Naive thymus-derived CD8-positive, alpha-beta T cell (primary cell): ENCODE measurements around the gene NRG4. TPM values are rescaled to one million over a fixed set of nuclear protein-coding genes. Genes with fewer than 3 reads are reported as not detected.
A peak's percentile ranks its signal among the peaks of the same experiment; 100 is the strongest.

ENCODE experiments used
- ATAC-seq, 2 donors: fragments of 150-1000 bp; cut with Tn5 transposase in 1 of 2; sonication (Bioruptor Pico), chemical (Tn5 transposase) in 1 of 2; 1 replicate in 1 of 2; 2 replicates in 1 of 2; pipeline ENCODE4 v1.10.0; 2021; ENCODE audit warnings: mild to moderate bottlenecking in 2 of 2, moderate library complexity in 2 of 2
- POLR2A ChIA-PET: fragments of 350-600 bp; sonication (Branson Sonifier 250); formaldehyde crosslinking; loops from one replicate; lab custom pipeline; 2021; ENCODE audit warnings: antibody characterized with exemption; lab: Charles Lee
- DNase-seq, 10 donors: peaks; one replicate each; pipeline versions ENCODE4 v3.0.0 to v3.0.0-alpha.2; 2020 to 2022
- H3K27ac Mint-ChIP-seq, 10 donors: one replicate each; pipeline ENCODE4 v1.8.0; 2020 to 2022; ENCODE audit warnings: mild to moderate bottlenecking in 10 of 10, mixed read lengths in 10 of 10, moderate library complexity in 4 of 10, inconsistent platforms in 1 of 10
- H3K27me3 Mint-ChIP-seq, 5 donors: one replicate each; pipeline ENCODE4 v1.8.0; 2021 to 2022; ENCODE audit warnings: mixed read lengths in 5 of 5
- H3K36me3 Mint-ChIP-seq, 3 donors: one replicate each; pipeline ENCODE4 v1.8.0; 2020 to 2022; ENCODE audit warnings: mixed read lengths in 3 of 3, mild to moderate bottlenecking in 2 of 3, inconsistent platforms in 1 of 3
- H3K4me1 Mint-ChIP-seq, 4 donors: one replicate each; pipeline ENCODE4 v1.8.0; 2021 to 2022; ENCODE audit warnings: mixed read lengths in 4 of 4
- H3K4me3 Mint-ChIP-seq, 10 donors: one replicate each; pipeline ENCODE4 v1.8.0; 2020 to 2022; ENCODE audit warnings: mild to moderate bottlenecking in 10 of 10, mixed read lengths in 10 of 10, moderate library complexity in 6 of 10, inconsistent platforms in 1 of 10
- H3K9me3 Mint-ChIP-seq, 9 donors: one replicate each; pipeline ENCODE4 v1.8.0; 2020 to 2022; ENCODE audit warnings: mixed read lengths in 9 of 9, mild to moderate bottlenecking in 3 of 9, inconsistent platforms in 1 of 9, moderate library complexity in 1 of 9
- polyA plus RNA-seq, 3 donors: library from polyadenylated mRNA; unstranded; fragments of 300-500 nt; fragmentation: Illumina TruSeq; gene quantifications; one replicate each; pipeline ENCODE4 v1.2.3, GENCODE V29; 2021
- total RNA-seq, 8 experiments: library from RNA in 2 of 8; stranded (reverse) in 2 of 8; gene quantifications; one replicate each; pipeline ENCODE4 v1.2.3 and lab custom pipeline; 2021 to 2026

The NRG4 gene
- total and polyA plus RNA-seq, 5 experiments from 2014 or later = not detected

DNA sequence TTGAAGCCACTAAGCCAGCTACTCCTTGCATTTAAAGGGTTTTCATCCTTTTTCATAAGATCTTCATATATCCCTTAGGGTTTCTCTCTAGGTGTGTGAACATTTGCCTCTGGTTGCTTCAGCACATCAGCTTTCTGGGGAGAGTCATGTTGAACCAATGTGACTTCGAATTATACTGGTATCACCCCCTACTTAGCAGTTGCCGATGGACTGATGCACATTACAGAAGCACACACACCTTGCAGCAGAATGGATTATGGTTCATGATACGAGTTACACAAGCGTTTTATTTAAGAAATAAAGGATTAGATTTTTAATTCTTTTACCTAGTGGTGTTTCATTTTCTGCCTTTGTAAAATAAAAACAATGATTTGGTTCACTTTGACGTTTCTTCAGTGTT, 69.0 kb downstream of the NRG4 start:
- Mint-ChIP-seq H3K27ac (no peak overlapping the region), H3K9me3 (peaks cover 0 to 29% (median 12%) of the 10 kb centered on the region in 9 donors), H3K36me3 (peaks cover under 1 to 10% (median 3%) of the 10 kb centered on the region in 3 donors), H3K4me3 (no peak overlapping the region), H3K4me1 (peaks cover 0 to 2% (median 0%) of the 10 kb centered on the region in 4 donors), H3K27me3 (peaks cover 0 to 13% (median 6%) of the 10 kb centered on the region in 5 donors)
- POLR2A ChIA-PET = no interaction called here
- ATAC-seq (no peak), DNase-seq (no peak)

DNA sequence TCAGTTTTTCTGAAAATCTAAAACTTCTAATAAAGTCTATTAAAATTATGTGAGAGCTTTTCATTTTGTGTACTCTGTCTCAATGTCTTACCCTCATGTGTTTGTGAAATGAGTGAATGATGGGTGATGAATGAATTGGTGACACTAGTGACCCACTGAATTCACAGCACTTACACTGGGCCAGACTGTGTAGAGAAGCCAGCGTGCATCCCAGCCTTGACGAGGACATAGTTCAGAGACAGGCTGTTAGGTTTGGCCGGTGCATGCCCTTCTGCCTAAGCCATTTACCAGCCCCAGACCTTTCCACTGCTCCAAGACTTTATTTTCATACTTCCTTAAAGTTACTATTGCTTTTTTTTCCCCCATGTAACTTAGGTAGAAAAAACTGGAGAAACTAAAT, 69.8 kb downstream of the NRG4 start:
- Mint-ChIP-seq H3K36me3 (peaks cover 7 to 17% (median 11%) of the 10 kb centered on the region in 3 donors), H3K4me3 (no peak overlapping the region), H3K27ac (no peak overlapping the region), H3K4me1 (peaks cover 0 to 2% (median 0%) of the 10 kb centered on the region in 4 donors), H3K9me3 (peaks cover 0 to 36% (median 14%) of the 10 kb centered on the region in 9 donors), H3K27me3 (peaks cover 0 to 11% (median 4%) of the 10 kb centered on the region in 5 donors)
- no peak for ATAC-seq
- DNase-seq = no peak
- POLR2A ChIA-PET = no interaction called here

- H3K27ac Mint-ChIP-seq = no peak overlapping the region
- peaks cover 12 to 39% (median 26%) of the 10 kb centered on the region in 4 donors for H3K4me1 Mint-ChIP-seq
- no peaks in the 10 kb centered on the region for H3K9me3 Mint-ChIP-seq
- ATAC-seq = no peak
- no peaks in the 10 kb centered on the region for H3K27me3 Mint-ChIP-seq
- H3K4me3 Mint-ChIP-seq = no peak overlapping the region
- H3K36me3 Mint-ChIP-seq = peaks cover 18 to 74% (median 36%) of the 10 kb centered on the region in 3 donors
- POLR2A ChIA-PET = no interaction called here
- DNase-seq = no peak
These were observed 81.4 kb downstream of the NRG4 start for GRCh38 chr15:75930866-75931265.

DNA sequence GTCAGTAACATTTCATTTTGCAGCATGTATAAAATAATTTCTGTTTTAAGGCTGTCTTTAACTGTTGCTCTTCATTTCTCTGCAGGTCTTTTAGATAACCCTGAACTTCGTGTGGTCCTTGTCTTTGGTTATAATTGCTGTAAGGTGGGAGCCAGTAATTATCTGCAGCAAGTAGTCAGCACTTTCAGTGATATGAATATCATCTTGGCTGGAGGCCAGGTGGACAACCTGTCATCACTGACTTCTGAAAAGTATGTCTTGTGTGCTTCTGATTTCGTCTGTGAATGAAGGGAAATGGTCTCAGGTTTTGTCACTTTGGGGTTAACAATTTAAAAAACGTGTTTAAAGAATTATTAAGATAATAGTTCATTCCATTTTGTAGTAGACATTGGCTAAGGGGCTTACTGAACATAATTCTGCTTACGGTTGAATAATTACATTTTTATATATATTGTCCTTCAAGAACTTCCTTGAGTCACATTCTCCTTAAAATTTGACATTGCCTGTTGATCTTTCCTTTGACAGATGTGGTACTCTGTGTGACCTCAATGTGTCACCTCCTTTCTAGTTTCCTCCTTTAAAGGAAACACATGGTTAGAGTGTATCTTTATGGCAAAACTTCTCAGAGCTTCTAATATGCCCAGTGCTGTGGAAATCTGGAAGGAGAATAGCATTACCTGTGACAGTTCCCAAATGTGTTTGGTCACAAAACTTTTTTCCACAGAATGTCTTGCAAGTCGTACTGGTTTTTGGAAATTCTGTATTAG, 82.2 kb downstream of the NRG4 start:
- H3K36me3 Mint-ChIP-seq = peaks cover 13 to 75% (median 32%) of the 10 kb centered on the region in 3 donors
- H3K27ac Mint-ChIP-seq = peak overlapping the region in 1 of 10 donors; percentile 3
- ATAC-seq (peak in 1 of 2 donors; percentile 33), DNase-seq (no peak)
- H3K4me1 Mint-ChIP-seq = peaks cover 17 to 45% (median 31%) of the 10 kb centered on the region in 4 donors
- H3K4me3 Mint-ChIP-seq = no peak overlapping the region
- POLR2A ChIA-PET = no interaction called here
- no peaks in the 10 kb centered on the region for H3K9me3 Mint-ChIP-seq
- H3K27me3 Mint-ChIP-seq = no peaks in the 10 kb centered on the region

GRCh38 chr15:75928680-75929608, 83.3 kb downstream of the NRG4 start:
- no peak overlapping the region for H3K4me3 Mint-ChIP-seq
- H3K27me3 Mint-ChIP-seq = no peaks in the 10 kb centered on the region
- DNase-seq = no peak
- ATAC-seq = no peak
- H3K36me3 Mint-ChIP-seq = peaks cover 13 to 74% (median 26%) of the 10 kb centered on the region in 3 donors
- POLR2A ChIA-PET = no interaction called here
- H3K9me3 Mint-ChIP-seq = no peaks in the 10 kb centered on the region
- peak overlapping the region in 1 of 10 donors; percentile 12 for H3K27ac Mint-ChIP-seq
- peaks cover 18 to 52% (median 37%) of the 10 kb centered on the region in 4 donors for H3K4me1 Mint-ChIP-seq

DNA sequence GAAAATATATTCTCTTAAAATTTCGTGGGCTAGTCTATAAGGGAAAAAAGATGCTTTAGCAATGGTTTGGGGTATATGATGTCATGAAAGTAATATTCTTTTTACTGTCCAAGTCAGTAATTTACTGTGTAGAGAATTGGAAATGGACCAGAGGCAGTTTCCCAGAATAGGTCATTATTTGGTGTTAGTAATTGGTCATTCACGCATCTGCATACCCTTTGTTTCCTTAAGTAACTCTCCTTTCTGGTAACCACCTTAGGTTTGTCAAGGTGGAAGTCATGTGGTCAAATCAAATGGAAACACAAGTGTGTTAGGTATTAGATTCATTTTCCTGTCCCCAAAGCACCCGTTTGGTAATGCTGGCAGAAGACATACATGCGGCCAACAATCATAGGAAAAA, 84.6 kb downstream of the NRG4 start:
- no peaks in the 10 kb centered on the region for H3K27me3 Mint-ChIP-seq
- DNase-seq (no peak), ATAC-seq (no peak)
- H3K4me1 Mint-ChIP-seq = peaks cover 23 to 61% (median 46%) of the 10 kb centered on the region in 4 donors
- H3K36me3 Mint-ChIP-seq = peaks cover 7 to 70% (median 19%) of the 10 kb centered on the region in 3 donors
- H3K4me3 Mint-ChIP-seq = no peak overlapping the region
- POLR2A ChIA-PET = no interaction called here
- H3K9me3 Mint-ChIP-seq = no peaks in the 10 kb centered on the region
- no peak overlapping the region for H3K27ac Mint-ChIP-seq

- POLR2A ChIA-PET = no interaction called here
These were observed 85.3 kb downstream of the NRG4 start for GRCh38 chr15:75926931-75927330.

GRCh38 chr15:75925440-75925839, 86.8 kb downstream of the NRG4 start:
- H3K27me3 Mint-ChIP-seq = no peaks in the 10 kb centered on the region
- POLR2A ChIA-PET = no interaction called here
- DNase-seq (no peak), ATAC-seq (no peak)
- no peak overlapping the region for H3K4me3 Mint-ChIP-seq
- peaks cover 3 to 59% (median 8%) of the 10 kb centered on the region in 3 donors for H3K36me3 Mint-ChIP-seq
- H3K27ac Mint-ChIP-seq = peak overlapping the region in 1 of 10 donors; percentile 85
- no peaks in the 10 kb centered on the region for H3K9me3 Mint-ChIP-seq
- peaks cover 29 to 67% (median 49%) of the 10 kb centered on the region in 4 donors for H3K4me1 Mint-ChIP-seq

More at GRCh38 chr15:75926931-75927330, 85.3 kb downstream of the NRG4 start:
- H3K4me3 Mint-ChIP-seq = no peak overlapping the region
- DNase-seq = no peak
- H3K36me3 Mint-ChIP-seq = peaks cover 3 to 71% (median 15%) of the 10 kb centered on the region in 3 donors
- no peak for ATAC-seq
- H3K4me1 Mint-ChIP-seq = peaks cover 29 to 68% (median 51%) of the 10 kb centered on the region in 4 donors
- peak overlapping the region in 1 of 10 donors; percentile 45 for H3K27ac Mint-ChIP-seq
- no peaks in the 10 kb centered on the region for H3K9me3 Mint-ChIP-seq
- no peaks in the 10 kb centered on the region for H3K27me3 Mint-ChIP-seq

DNA sequence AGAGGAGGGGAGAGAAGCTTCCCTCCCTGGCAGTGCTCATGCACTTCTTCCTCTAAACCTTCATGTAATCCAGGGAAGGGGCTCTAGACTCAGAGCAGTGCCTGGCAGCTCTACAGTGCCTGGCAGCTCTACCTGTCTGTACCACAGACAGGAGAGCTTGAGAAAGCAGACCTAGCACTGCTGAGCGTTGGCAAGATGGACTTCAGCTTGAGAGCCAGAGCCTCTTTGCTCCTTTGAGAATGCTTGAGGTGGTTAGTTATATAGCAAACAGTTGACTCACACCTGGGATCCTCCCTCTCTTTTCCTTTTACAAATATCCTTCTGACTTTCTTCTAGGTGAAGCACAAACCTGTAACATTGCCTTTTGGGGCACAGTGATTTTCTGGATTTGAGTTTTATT, 87.6 kb downstream of the NRG4 start:
- no peak for DNase-seq
- H3K36me3 Mint-ChIP-seq = peaks cover 0 to 57% (median 9%) of the 10 kb centered on the region in 3 donors
- POLR2A ChIA-PET = interaction anchor here (0.6 kb wide), 1 partner anchor 61 kb away, joined by 3 read pairs; no protein-coding TSS in a partner anchor
- ATAC-seq = no peak
- no peaks in the 10 kb centered on the region for H3K9me3 Mint-ChIP-seq
- H3K4me3 Mint-ChIP-seq = no peak overlapping the region
- peak overlapping the region in 1 of 10 donors; percentile 1 for H3K27ac Mint-ChIP-seq
- H3K4me1 Mint-ChIP-seq = peaks cover 26 to 59% (median 42%) of the 10 kb centered on the region in 4 donors
- H3K27me3 Mint-ChIP-seq = no peaks in the 10 kb centered on the region

- peak overlapping the region in 3 of 10 donors; percentile 1 to 53 (median 3) for H3K27ac Mint-ChIP-seq
- no peaks in the 10 kb centered on the region for H3K9me3 Mint-ChIP-seq
- H3K36me3 Mint-ChIP-seq = peaks cover 0 to 61% (median 13%) of the 10 kb centered on the region in 3 donors
- DNase-seq = no peak
- H3K27me3 Mint-ChIP-seq = no peaks in the 10 kb centered on the region
- no peak for ATAC-seq
- H3K4me3 Mint-ChIP-seq = peak overlapping the region in 1 of 10 donors; percentile 5
- peaks cover 26 to 55% (median 41%) of the 10 kb centered on the region in 4 donors for H3K4me1 Mint-ChIP-seq
- POLR2A ChIA-PET = no interaction called here
These were observed 88.5 kb downstream of the NRG4 start for GRCh38 chr15:75923756-75924155.

DNA sequence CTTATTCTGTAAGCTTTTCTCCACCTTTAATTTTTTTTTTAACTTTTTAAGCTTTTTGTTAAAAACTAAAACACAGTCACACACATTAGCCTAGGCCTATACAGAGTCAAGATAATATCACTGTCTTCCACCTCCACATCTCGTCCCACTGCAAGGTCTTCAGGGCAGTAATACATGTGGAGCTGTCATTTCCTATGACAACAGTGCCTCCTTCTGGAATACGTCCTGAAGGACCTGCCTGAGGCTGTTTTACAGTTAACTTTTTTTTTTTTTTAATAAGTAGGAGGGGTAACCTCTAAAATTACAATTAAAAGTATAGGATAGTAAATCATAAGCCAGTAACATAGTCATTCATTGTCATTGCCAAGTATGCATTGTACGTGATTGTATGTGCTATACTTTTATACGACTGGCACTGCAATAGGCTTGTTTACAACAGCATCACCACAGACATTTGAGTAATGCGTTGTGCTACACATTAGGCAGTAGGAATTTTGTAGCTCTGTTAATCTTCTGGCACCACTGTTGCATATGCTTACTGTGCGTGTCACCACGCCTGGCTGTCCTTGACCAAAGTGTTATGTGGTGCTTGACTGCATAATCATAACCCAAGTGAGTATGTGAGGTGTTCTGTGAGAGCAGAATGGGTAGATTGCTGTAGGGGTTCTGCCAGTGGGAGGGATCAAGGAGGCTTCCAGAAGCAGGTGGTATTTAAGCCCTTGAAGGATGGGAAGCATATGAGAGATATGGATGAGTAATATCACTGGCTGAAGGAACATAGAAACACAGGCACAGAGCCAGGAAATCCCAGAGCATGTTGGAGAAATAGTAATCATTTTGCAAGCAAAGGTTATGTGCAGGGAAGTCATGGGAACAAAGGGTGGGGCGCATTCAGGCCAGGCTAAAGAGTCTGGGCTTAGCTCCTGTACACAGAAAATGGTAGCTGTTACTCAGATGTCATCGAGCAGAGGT, 90.2 kb downstream of the NRG4 start:
- Mint-ChIP-seq H3K4me3 (no peak overlapping the region), H3K27ac (peak overlapping the region in 2 of 10 donors; percentile 44 to 61), H3K9me3 (no peaks in the 10 kb centered on the region), H3K4me1 (peaks cover 25 to 37% (median 30%) of the 10 kb centered on the region in 4 donors), H3K36me3 (peaks cover 0 to 63% (median 24%) of the 10 kb centered on the region in 3 donors), H3K27me3 (no peaks in the 10 kb centered on the region)
- peak in 2 of 10 donors; percentile 17 to 23 for DNase-seq
- POLR2A ChIA-PET = interaction anchor here (0.7 to 1.0 kb wide), 2 partner anchors 72 to 120 kb away, joined by 3 read pairs; no protein-coding TSS in a partner anchor
- ATAC-seq = peak in 1 of 2 donors; percentile 44
